ENCODE data around the gene CHRNA5.

DNA sequence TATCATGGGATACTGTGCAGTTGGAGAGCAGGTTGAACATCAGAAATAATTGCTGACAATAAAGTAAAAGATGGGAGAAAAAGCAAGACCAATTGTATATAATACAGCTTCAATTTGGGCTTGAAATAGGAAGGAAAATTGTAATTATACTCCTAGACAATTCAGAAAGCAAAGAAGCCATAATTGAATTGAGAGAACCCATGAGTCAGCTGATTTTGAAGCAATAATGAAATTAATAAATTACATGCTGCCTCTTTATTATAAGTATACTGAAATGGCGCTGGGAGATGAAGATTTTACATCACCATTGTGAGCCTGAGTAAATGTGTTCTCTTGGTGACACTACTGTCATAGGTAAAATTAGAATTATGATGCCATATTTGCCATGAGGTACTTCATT, 32.3 kb downstream of the CHRNA5 start:
- TF ChIP-seq GATA2 (IDR thresholded peaks at IDR 0.05; ENCODE audit: low read depth, low read length) (no peak), GATA3 (IDR thresholded peaks at IDR 0.05; ENCODE audit: low read depth, low read length) (no peak)
